Activated CD8-positive, alpha-beta memory T cell treated with anti-CD3 and anti-CD28 coated beads for 36 hours (primary cell): ENCODE results near the gene TRMU. TPM values are rescaled to one million over a fixed set of nuclear protein-coding genes. Genes with fewer than 3 reads are reported as not detected.

Experiments
- CTCF ChIA-PET: fragments of 350-600 bp; sonication (Branson Sonifier 250); formaldehyde crosslinking; loops from one replicate; lab custom pipeline; 2021; ENCODE audit warnings: antibody characterized with exemption; lab: Charles Lee
- POLR2A ChIA-PET: fragments of 350-600 bp; sonication (Branson Sonifier 250); formaldehyde crosslinking; loops from one replicate; lab custom pipeline; 2021; ENCODE audit warnings: antibody characterized with exemption; lab: Charles Lee
- total RNA-seq, 2 experiments: library from RNA; stranded (reverse); gene quantifications; one replicate each; pipeline ENCODE4 v1.2.3, GENCODE V29; 2021

The TRMU gene
- total RNA-seq, 2 experiments from 2014 or later, result 75.2 to 80.6 TPM

DNA sequence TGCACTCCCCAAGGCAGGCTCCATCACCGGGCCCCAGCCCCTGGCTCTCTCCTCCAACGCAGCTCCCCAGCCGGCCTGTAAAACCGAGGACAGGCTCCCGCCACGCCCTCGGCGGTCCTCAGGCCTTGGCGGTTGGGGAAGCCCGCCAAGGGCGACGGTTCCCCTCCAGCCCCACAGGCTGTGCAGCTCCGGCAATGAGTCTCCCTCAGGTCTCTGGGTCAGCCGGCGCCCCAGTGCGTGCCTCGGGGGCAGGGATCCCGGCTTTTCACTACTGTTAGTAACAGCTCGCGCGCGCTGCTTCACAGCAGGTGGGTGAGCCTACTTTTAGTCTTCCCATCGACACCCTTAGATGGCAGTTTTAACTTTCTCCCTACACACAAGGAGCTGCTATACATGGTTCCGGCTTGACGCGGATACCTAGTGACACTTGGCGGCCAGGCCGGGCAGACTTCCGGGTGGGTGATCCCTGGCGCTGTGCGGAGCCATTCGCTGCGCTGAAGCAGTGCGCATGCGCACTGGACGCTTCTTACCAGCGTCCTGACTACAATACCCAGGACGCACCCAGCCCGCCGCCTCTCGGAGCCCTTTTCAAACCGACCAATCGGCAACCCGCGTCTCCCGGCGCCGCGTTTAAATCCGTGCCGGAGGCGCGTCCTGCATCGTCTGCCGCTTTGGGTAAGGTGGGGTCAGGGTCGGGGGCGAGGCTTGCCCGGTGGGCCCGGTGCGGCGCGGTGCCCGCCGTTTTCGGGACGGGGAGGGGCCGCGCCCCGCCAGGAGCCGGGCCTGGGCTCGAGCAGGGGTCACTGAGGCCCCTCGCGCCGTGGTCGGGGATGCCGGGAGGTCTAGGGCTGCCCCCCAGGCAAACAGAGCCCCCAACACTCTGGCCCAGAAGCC is 39.0 kb upstream of the TRMU start, which contains the start of gene GTSE1:
Gene GTSE1 (plus strand): TSS at position 614 of the 894 bp plus-strand sequence. CDS start 531 bp downstream, outside the sequence.
- POLR2A ChIA-PET, result interaction anchor here (0.6 to 2.4 kb wide), 10 partner anchors 10 to 179 kb away, joined by 3 to 8 read pairs (median 3); partner anchors contain the start of genes CDPF1 and TRMU
- CTCF ChIA-PET, result interaction anchor here (0.9 to 1.6 kb wide), 5 partner anchors 8 to 290 kb away, joined by 3 to 9 read pairs (median 4); partner anchors contain the start of gene CDPF1

DNA sequence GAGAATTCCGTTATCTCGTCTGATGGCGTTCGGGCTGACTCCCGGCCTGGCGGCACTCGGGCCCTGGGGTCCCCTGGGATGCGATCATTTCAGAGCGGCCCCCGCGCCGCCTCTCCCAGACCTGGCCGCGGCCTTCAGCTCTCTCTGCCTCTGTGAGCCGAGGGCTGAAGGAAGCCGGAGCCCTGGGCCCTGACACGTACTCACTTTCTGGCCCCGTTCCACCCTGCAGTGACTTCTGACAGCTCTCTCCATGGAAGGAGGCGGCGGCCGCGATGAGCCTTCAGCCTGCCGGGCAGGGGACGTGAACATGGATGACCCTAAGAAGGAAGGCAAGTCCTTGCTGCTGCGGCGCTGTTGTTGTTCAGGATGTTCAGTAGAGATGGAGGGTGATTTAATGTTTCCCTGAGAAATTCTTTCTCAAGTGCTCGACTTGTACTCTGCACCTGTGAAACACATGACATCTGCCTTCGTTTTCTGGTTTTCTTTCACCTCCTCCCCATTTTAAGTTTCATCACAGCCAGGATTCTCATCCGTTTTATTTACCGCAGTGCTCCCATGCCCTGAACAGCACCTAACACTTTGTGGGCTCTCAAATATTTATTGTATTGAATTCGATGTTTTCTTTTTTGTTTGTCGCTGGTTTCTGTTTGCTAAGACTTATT is 38.2 kb upstream of the TRMU start:
- ChIA-PET POLR2A (interaction anchor here (0.9 to 1.2 kb wide), 2 partner anchors 131 to 180 kb away, joined by 3 read pairs; no protein-coding TSS in a partner anchor), CTCF (no interaction called here)

- ChIA-PET POLR2A (no interaction called here), CTCF (interaction anchor here (0.8 kb wide), 1 partner anchor 182 kb away, joined by 5 read pairs; no protein-coding TSS in a partner anchor)
Observed at GRCh38 chr22:46299101-46299500, 36.4 kb upstream of the TRMU start.

DNA sequence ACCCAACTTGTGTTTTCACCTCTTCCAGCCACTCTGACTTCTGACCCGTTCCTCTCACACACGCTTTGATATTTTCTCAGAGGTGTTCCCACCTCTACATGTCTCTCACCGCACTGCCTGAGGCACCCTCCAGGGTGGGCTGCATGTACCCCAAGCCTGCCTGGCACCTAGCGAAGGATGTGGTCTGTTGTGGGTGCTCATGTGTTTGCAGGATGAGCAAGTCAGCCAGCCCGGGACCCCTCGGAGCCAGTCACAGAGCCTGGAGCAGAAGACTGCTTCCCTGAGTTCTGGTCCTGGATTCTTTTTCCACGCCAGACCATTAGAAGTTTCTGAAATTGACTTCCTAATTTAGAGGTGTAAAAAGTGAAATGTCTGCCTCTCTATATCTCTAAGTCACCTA is 35.0 kb upstream of the TRMU start:
- ChIA-PET CTCF (no interaction called here), POLR2A (no interaction called here)

GRCh38 chr22:46303347-46303965 is 32.1 kb upstream of the TRMU start:
- CTCF ChIA-PET, result interaction anchor here (0.6 to 1.0 kb wide), 2 partner anchors 29 to 309 kb away, joined by 3 read pairs; no protein-coding TSS in a partner anchor
- POLR2A ChIA-PET, result interaction anchor here (0.6 kb wide), 1 partner anchor 246 kb away, joined by 6 read pairs; no protein-coding TSS in a partner anchor

- ChIA-PET POLR2A (no interaction called here), CTCF (no interaction called here)
Observed at GRCh38 chr22:46308283-46308988, 27.1 kb upstream of the TRMU start.

GRCh38 chr22:46309526-46310085 is 25.9 kb upstream of the TRMU start:
- ChIA-PET CTCF (interaction anchor here (2.5 kb wide), 1 partner anchor 188 kb away, joined by 11 read pairs; no protein-coding TSS in a partner anchor), POLR2A (no interaction called here)

GRCh38 chr22:46312056-46312455 is 23.5 kb upstream of the TRMU start:
- CTCF ChIA-PET, result interaction anchor here (0.6 to 2.5 kb wide), 4 partner anchors 10 to 306 kb away, joined by 3 to 11 read pairs (median 3); no protein-coding TSS in a partner anchor
- POLR2A ChIA-PET, result no interaction called here

DNA sequence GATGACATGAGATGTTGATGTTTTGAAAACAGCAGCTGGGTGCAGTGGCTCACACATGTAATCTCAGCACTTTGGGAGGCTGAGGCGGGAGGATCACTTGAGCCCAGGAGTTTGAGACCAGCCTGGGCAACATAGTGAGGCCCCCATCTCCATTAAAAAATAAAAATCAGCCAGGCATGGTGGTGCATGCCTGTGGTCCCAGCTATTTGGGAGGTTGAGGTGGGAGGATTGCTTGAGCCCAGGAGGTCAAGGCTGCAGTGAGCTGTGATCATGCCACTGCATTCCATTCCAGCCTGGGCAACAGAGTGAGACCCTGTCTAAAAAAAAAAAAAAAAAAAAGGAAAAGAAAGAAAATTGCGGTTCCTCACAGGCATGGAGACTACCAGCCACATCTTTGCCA is 22.7 kb upstream of the TRMU start:
- POLR2A ChIA-PET, result interaction anchor here (0.6 to 0.7 kb wide), 2 partner anchors 257 to 871 kb away, joined by 3 to 12 read pairs; no protein-coding TSS in a partner anchor
- CTCF ChIA-PET, result interaction anchor here (0.7 to 1.1 kb wide), 2 partner anchors 190 to 465 kb away, joined by 3 to 7 read pairs; no protein-coding TSS in a partner anchor

DNA sequence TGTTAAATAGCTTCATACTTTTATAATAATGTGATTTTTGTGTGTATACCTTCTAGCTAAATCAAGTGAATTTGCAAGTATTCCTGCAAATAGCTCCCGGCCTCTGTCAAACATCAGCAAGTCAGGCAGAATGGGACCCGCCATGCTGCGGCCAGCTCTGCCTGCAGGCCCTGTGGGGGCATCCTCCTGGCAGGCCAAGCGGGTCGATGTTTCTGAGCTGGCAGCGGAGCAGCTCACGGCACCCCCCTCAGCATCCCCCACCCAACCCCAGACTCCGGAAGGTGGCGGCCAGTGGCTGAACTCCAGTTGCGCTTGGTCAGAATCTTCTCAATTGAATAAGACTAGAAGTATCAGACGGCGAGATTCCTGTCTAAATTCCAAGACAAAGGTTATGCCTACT is 19.5 kb upstream of the TRMU start:
- CTCF ChIA-PET, result interaction anchor here (2.3 kb wide), 1 partner anchor 195 kb away, joined by 19 read pairs; no protein-coding TSS in a partner anchor
- POLR2A ChIA-PET, result no interaction called here

- ChIA-PET CTCF (interaction anchor here (1.1 to 1.3 kb wide), 2 partner anchors 186 to 196 kb away, joined by 3 read pairs; no protein-coding TSS in a partner anchor), POLR2A (no interaction called here)
Observed at GRCh38 chr22:46317646-46318045, 17.9 kb upstream of the TRMU start.

GRCh38 chr22:46318576-46318975 is 16.9 kb upstream of the TRMU start:
- CTCF ChIA-PET, result interaction anchor here (0.9 kb wide), 1 partner anchor 324 kb away, joined by 3 read pairs; no protein-coding TSS in a partner anchor
- POLR2A ChIA-PET, result no interaction called here

DNA sequence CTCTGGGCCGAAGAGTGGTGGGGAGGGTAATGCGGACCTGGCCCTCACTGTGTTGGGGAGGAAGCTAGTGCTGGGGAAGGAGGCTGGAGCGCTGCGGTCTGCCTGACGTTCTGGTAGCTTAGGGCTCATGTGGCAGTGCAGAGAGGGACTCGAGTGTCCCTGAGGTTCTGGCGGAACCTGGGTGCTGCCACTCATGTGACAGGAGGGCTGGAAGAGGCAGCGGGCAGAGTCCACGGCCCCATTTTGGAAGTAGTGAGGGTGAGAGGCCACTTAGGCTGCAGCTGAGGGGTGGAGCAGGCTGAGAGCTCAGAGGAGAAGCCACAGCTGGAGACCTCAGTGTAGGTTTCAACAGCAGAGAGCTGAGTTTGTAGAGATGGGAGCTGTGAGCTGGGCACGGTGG is 16.2 kb upstream of the TRMU start:
- ChIA-PET CTCF (no interaction called here), POLR2A (no interaction called here)

DNA sequence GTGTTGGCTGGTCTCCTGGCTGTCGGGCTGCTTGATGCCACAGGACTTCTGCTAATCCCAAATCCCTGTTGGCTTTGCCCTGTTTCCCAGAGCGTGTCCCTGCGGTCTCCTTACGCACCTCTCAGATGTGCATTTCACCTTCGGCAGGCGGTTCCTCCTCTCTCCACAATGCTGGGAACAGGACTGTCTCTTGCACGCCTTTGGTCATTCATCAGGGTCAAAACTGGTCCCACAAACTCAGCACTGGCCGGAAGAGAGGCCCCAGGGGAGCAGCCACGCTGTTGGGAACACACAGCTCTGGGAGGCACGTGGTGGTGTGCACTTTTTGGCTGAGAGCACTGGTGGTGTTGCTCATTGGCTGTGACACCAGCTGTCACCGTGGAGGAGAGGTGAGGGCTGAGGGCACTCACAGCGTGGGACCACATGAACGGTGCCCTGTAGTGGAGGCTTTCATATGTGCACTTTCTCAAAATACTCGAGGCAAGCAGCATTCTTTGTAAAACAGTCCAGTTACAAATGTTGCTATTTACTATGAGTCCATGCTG is 15.3 kb upstream of the TRMU start:
- POLR2A ChIA-PET, result interaction anchor here (0.5 kb wide), 1 partner anchor 378 kb away, joined by 3 read pairs; no protein-coding TSS in a partner anchor
- CTCF ChIA-PET, result no interaction called here

DNA sequence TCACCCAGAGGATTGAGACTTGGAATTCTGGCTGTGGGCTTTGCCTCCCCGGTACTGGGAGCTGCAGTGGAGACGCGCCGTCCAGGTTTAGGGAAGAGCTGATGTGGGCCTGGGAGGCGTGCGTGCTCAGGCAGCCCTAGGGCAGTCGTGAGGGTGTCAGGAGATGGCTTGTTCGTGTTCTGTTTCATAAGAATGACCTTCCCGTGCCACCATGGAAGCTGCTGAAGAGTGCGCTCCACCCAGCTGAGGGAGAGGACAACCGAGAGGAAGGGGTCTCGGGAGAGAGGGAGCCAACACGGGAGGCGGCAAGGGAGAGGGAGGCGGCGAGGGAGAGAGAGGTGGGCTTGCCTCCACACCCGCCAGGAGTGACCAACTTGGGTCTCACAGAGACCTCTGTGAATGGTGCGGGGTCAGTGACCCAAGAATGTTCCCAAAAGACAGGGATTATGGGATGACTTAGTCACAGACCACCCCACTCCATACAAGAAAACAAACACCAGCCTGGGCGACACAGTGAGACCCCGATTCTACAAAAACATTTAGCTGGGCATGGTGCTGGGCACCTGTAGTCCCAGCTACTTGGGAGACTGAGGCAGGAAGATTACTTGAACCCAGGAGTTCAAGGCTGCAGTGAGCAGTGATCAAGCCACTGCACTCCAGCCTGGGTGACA is 14.7 kb upstream of the TRMU start:
- ChIA-PET CTCF (no interaction called here), POLR2A (no interaction called here)

- ChIA-PET CTCF (interaction anchor here (1.1 kb wide), 1 partner anchor 317 kb away, joined by 4 read pairs; no protein-coding TSS in a partner anchor), POLR2A (no interaction called here)
Observed at GRCh38 chr22:46322711-46323110, 12.8 kb upstream of the TRMU start.

DNA sequence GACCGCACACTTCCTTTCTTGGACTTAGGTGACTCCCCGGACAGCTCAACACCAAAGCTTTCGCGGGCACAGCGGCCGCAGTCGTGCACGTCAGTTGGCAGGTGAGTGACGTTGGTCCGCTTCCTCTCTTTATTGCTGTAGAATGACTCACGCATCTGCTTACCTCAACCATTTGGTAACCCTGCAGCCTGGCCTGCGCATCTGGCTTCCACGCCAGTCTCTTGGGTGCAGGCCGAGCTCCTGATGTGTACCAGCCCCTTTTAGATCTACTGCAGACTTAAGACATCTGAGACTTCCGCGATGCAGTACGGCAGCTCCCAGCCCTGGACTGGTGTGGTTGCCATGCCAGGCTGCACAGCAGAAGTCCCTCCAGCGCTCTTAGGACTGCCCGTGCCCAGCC is 12.4 kb upstream of the TRMU start:
- CTCF ChIA-PET, result no interaction called here
- POLR2A ChIA-PET, result no interaction called here
